GM06990 (cell line): ENCODE measurements around the gene MS4A12.

Experiments used
- DNase-seq: peaks from one replicate; pipeline ENCODE4 v3.0.0-alpha.2; 2011; ENCODE audit not compliant: insufficient read length; ENCODE audit errors: extremely low read depth
- H3K27me3 ChIP-seq: replicated peaks from 2 replicates; pipeline ENCODE4 v1.6.0; 2011; ENCODE audit warnings: low read length; ENCODE audit not compliant: control insufficient read depth, insufficient read depth
- H3K36me3 ChIP-seq: 2 replicates; pipeline ENCODE4 v1.5.1; 2011; ENCODE audit warnings: low read length; ENCODE audit not compliant: control insufficient read depth, insufficient read depth
- H3K4me3 ChIP-seq: replicated peaks from 2 replicates; pipeline ENCODE4 v1.5.1; 2011; ENCODE audit warnings: low read depth, mild to moderate bottlenecking, control low read depth, low read length
- TF ChIP-seq, protein P1 (sequence below): IDR thresholded peaks from 2 replicates; pipeline ENCODE4 v1.5.1; 2011; ENCODE audit warnings: low read length, control low read depth, mild to moderate bottlenecking, inconsistent platforms; ENCODE audit not compliant: insufficient read depth, poor library complexity, severe bottlenecking

The MS4A12 gene

DNA sequence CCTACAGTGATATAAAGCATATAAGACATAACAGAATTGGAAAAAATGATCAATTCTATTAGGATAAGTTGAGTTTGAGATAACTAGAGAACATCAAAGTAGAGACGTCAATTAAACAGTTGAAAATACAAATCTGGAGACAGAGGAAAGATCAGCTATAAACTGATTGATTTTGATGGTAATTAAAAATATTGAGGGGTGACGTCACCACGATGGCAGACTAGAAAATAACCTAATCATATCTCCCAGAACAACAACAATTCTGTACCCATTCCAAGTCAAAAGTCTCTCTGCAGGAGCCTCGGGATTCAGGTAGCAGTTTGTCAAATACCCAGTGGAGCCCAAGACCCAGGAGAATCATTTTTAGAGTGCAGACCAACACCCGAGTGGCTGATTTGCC, 51.5 kb downstream of the MS4A12 start:
- TF ChIP-seq, protein P1, sequence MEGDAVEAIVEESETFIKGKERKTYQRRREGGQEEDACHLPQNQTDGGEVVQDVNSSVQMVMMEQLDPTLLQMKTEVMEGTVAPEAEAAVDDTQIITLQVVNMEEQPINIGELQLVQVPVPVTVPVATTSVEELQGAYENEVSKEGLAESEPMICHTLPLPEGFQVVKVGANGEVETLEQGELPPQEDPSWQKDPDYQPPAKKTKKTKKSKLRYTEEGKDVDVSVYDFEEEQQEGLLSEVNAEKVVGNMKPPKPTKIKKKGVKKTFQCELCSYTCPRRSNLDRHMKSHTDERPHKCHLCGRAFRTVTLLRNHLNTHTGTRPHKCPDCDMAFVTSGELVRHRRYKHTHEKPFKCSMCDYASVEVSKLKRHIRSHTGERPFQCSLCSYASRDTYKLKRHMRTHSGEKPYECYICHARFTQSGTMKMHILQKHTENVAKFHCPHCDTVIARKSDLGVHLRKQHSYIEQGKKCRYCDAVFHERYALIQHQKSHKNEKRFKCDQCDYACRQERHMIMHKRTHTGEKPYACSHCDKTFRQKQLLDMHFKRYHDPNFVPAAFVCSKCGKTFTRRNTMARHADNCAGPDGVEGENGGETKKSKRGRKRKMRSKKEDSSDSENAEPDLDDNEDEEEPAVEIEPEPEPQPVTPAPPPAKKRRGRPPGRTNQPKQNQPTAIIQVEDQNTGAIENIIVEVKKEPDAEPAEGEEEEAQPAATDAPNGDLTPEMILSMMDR: no peak
- no peaks in the 10 kb centered on the region for H3K27me3 ChIP-seq
- no peak overlapping the region for H3K4me3 ChIP-seq
- no peaks in the 10 kb centered on the region for H3K36me3 ChIP-seq
- no peak for DNase-seq
